Breast epithelium (tissue), 3 donors: ENCODE results near the gene MYO1E.

ENCODE experiments used
- CTCF ChIP-seq, 3 donors: fragments of 450-650 bp; IDR thresholded peaks; one replicate each; pipeline ENCODE4 v1.5.1; 2016 to 2017; ENCODE audit warnings: antibody characterized with exemption in 3 of 3, mild to moderate bottlenecking in 3 of 3, moderate library complexity in 3 of 3
- POLR2A ChIP-seq: fragments of 450-650 bp; IDR thresholded peaks from one replicate; pipeline ENCODE4 v1.6.1; 2016; ENCODE audit warnings: antibody characterized with exemption, mild to moderate bottlenecking, moderate library complexity

DNA sequence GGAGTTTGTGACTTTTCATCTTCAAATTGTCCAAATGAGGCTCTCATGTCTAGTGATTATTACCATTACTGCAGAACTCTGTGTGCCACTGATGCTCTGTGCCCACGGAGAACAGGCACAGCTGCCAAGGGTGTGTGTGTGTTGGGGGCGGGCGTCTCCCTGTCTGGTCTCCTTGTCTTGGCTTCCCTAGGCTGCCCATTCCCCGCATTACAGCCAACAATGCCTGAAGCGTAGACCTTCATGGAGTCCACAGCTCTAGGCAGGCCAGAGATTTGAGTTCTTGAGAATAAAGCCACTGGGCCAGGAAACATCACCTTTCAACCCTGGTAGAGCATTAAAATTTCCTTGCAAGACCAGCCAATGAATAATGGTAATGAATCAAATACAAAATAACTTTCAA, 225.0 kb downstream of the MYO1E start:
- no peak for TF ChIP-seq CTCF (IDR thresholded peaks at IDR 0.05)
- TF ChIP-seq POLR2A: no peak
